ENCODE measurements around the gene FASTKD3. TPM values are rescaled to one million over a fixed set of nuclear protein-coding genes. Genes with fewer than 3 reads are reported as not detected.

FASTKD3 gene
- total RNA-seq, 1 donor from 2014 or later, result 11.1 TPM

DNA sequence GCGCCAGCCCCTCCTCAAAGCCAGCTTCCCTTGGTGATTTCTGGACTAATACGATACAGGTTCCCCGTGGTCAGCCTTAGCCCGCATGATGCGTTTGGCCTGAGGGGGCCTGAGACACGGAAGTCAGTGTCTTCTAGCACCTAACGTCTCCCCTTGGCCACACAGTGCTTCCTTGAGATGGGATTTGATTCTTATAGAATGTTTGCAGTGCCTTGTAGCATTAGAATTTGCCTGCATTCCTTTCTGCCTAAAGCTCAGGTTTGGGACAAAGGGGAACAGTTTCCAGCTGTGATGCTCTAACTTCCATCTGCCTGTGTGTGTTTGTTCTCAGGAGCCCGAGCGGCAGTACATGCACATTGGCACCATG is 52.3 kb downstream of the FASTKD3 start:
- no peaks in the 10 kb centered on the region for H3K36me3 Mint-ChIP-seq (ENCODE audit: insufficient read depth)
- H3K27me3 Mint-ChIP-seq, result peaks cover 39% of the 10 kb centered on the region
- DNase-seq (ENCODE audit: low spot score, unreplicated experiment), result no peak
- H3K9me3 Mint-ChIP-seq (ENCODE audit: low read depth), result no peaks in the 10 kb centered on the region
- no peak overlapping the region for H3K4me3 Mint-ChIP-seq (ENCODE audit: low read depth)
- H3K4me1 Mint-ChIP-seq (ENCODE audit: low read depth), result peaks cover 2% of the 10 kb centered on the region
- no peak overlapping the region for H3K27ac Mint-ChIP-seq
- TF ChIP-seq, protein P1, sequence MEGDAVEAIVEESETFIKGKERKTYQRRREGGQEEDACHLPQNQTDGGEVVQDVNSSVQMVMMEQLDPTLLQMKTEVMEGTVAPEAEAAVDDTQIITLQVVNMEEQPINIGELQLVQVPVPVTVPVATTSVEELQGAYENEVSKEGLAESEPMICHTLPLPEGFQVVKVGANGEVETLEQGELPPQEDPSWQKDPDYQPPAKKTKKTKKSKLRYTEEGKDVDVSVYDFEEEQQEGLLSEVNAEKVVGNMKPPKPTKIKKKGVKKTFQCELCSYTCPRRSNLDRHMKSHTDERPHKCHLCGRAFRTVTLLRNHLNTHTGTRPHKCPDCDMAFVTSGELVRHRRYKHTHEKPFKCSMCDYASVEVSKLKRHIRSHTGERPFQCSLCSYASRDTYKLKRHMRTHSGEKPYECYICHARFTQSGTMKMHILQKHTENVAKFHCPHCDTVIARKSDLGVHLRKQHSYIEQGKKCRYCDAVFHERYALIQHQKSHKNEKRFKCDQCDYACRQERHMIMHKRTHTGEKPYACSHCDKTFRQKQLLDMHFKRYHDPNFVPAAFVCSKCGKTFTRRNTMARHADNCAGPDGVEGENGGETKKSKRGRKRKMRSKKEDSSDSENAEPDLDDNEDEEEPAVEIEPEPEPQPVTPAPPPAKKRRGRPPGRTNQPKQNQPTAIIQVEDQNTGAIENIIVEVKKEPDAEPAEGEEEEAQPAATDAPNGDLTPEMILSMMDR (IDR thresholded peaks at IDR 0.05; ENCODE audit: unreplicated experiment), result no peak

GRCh38 chr5:7815892-7816534 is 52.8 kb downstream of the FASTKD3 start:
- Mint-ChIP-seq H3K4me3 (ENCODE audit: low read depth) (no peak overlapping the region), H3K27me3 (peaks cover 36% of the 10 kb centered on the region), H3K4me1 (ENCODE audit: low read depth) (peaks cover 2% of the 10 kb centered on the region), H3K9me3 (ENCODE audit: low read depth) (no peaks in the 10 kb centered on the region), H3K36me3 (ENCODE audit: insufficient read depth) (no peaks in the 10 kb centered on the region), H3K27ac (no peak overlapping the region)
- DNase-seq (ENCODE audit: low spot score, unreplicated experiment), result peak; percentile 84
- TF ChIP-seq, protein P1 (IDR thresholded peaks at IDR 0.05; ENCODE audit: unreplicated experiment), result peak; percentile 90

- DNase-seq (ENCODE audit: low spot score, unreplicated experiment), result no peak
- peaks cover 36% of the 10 kb centered on the region for H3K27me3 Mint-ChIP-seq
- H3K4me3 Mint-ChIP-seq (ENCODE audit: low read depth), result no peak overlapping the region
- peaks cover 2% of the 10 kb centered on the region for H3K4me1 Mint-ChIP-seq (ENCODE audit: low read depth)
- TF ChIP-seq, protein P1 (IDR thresholded peaks at IDR 0.05; ENCODE audit: unreplicated experiment), result no peak
- no peaks in the 10 kb centered on the region for H3K9me3 Mint-ChIP-seq (ENCODE audit: low read depth)
- no peak overlapping the region for H3K27ac Mint-ChIP-seq
- H3K36me3 Mint-ChIP-seq (ENCODE audit: insufficient read depth), result no peaks in the 10 kb centered on the region
Measured at GRCh38 chr5:7814816-7815215, 54.0 kb downstream of the FASTKD3 start.

DNA sequence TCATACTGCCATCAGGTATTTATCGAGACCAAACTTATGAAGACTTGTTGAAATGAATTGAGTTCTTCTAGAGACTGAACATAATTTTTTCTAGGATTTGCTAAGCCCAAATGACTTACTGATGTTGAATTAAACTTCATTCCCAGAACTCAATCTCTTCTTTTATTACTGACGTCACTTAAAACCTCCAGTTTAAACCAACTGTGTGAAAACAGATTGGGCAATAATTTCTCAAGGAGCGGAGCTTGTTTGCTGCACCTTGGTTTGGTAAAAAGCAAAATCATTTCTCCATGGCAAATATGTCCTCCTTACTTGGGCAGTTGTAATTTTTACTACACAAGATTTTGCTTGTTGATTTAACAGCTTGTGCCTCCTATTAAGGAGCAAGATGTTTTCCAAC is 55.3 kb downstream of the FASTKD3 start:
- DNase-seq (ENCODE audit: low spot score, unreplicated experiment), result no peak
- TF ChIP-seq, protein P1 (IDR thresholded peaks at IDR 0.05; ENCODE audit: unreplicated experiment), result no peak
- H3K36me3 Mint-ChIP-seq (ENCODE audit: insufficient read depth), result no peaks in the 10 kb centered on the region
- H3K9me3 Mint-ChIP-seq (ENCODE audit: low read depth), result no peaks in the 10 kb centered on the region
- peaks cover 38% of the 10 kb centered on the region for H3K27me3 Mint-ChIP-seq
- no peak overlapping the region for H3K27ac Mint-ChIP-seq
- H3K4me1 Mint-ChIP-seq (ENCODE audit: low read depth), result peaks cover 2% of the 10 kb centered on the region
- H3K4me3 Mint-ChIP-seq (ENCODE audit: low read depth), result no peak overlapping the region

GRCh38 chr5:7813007-7813406 is 55.8 kb downstream of the FASTKD3 start:
- no peak for DNase-seq (ENCODE audit: low spot score, unreplicated experiment)
- Mint-ChIP-seq H3K27me3 (peaks cover 44% of the 10 kb centered on the region), H3K36me3 (ENCODE audit: insufficient read depth) (no peaks in the 10 kb centered on the region), H3K4me3 (ENCODE audit: low read depth) (no peak overlapping the region), H3K4me1 (ENCODE audit: low read depth) (peaks cover 2% of the 10 kb centered on the region), H3K27ac (no peak overlapping the region), H3K9me3 (ENCODE audit: low read depth) (no peaks in the 10 kb centered on the region)
- TF ChIP-seq, protein P1 (IDR thresholded peaks at IDR 0.05; ENCODE audit: unreplicated experiment), result no peak

Measured in progenitor cell of endocrine pancreas (in vitro differentiated cells).